HFFc6 (cell line): ENCODE measurements around the gene TOMM40L. TPM values are rescaled to one million over a fixed set of nuclear protein-coding genes. Genes with fewer than 3 reads are reported as not detected.

Experiments used
- DNase-seq: peaks from one replicate; pipeline ENCODE4 v3.0.0-alpha.2; 2018
- H3K27ac Mint-ChIP-seq: 2 replicates; pipeline ENCODE4 v1.8.0; 2020; ENCODE audit warnings: mild to moderate bottlenecking, mixed read lengths
- H3K27me3 Mint-ChIP-seq: 2 replicates; pipeline ENCODE4 v1.8.0; 2021; ENCODE audit warnings: mild to moderate bottlenecking, moderate library complexity, mixed read lengths; ENCODE audit not compliant: insufficient read depth
- H3K36me3 Mint-ChIP-seq: 2 replicates; pipeline ENCODE4 v1.8.0; 2021; ENCODE audit warnings: low read depth, mixed read lengths
- H3K4me1 Mint-ChIP-seq: 2 replicates; pipeline ENCODE4 v1.8.0; 2020; ENCODE audit warnings: low read depth, mixed read lengths
- H3K4me3 Mint-ChIP-seq: 2 replicates; pipeline ENCODE4 v1.8.0; 2020; ENCODE audit warnings: mild to moderate bottlenecking, moderate library complexity, mixed read lengths
- H3K9me3 Mint-ChIP-seq: 2 replicates; pipeline ENCODE4 v1.8.0; 2020; ENCODE audit warnings: mild to moderate bottlenecking, mixed read lengths
- total RNA-seq, 6 experiments: library from RNA; stranded (reverse); fragmentation: NEBNext Ultra II Directional; extraction: Animal tissue kit (Norgen Biotek cat#: 25700); gene quantifications; 2 replicates in 1 of 6; 3 replicates in 5 of 6; pipeline ENCODE4 v1.2.3, GENCODE V29; 2021
- TF ChIP-seq, protein P1 (sequence below): fragments of 200-600 bp; sonication (generic); IDR thresholded peaks from 2 replicates; pipeline ENCODE4 v1.5.0; 2021; ENCODE audit warnings: antibody characterized with exemption, mild to moderate bottlenecking

TOMM40L gene
- total RNA-seq, 6 experiments from 2014 or later: 9.8 to 13.6 (median 10.6) TPM

DNA sequence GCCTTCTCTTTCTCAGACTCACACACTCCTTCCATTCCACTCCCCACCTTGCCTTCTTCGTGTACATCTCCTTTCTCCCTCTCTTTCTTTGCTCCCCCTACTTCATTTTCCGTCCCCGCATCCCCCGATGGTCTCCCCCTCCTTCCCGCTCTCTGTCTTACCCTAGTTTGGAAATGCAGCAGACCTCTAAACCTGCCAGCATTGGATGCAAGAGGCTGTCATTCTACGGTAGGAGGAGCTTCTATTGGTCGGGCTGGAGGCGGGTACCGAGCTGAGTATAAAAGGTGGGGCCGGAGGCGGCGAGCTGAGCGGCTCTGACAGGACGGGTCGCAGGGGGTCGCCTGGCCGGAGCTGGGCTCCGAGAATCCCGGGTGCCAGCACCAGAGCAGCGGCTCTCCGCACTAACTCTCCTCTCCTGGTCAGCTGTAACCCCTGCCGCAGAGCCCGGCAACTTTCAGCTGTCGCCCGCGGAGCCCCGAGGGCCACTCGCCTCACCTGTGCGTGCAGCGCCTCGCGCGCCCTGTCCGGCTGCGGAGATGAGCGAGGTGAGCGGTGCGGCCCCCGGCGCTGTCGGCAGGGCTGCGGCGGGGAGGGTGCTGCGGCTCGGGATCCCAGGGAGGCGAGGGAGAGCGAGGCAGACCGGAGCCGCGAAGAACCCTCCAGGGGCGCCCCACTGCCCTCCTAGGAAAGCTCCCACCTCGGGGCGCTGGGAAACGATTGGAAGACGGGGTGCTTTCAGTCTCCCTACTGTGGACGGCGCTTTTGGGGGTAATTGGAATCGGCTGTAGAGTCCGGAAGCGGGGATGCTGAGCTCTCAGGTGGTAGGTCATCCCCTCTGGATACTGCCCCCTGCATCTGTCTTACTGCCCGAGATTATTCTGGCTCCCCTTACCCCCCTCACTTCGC lies 32.8 kb downstream of the TOMM40L start, which contains the start of gene PCP4L1:
TSS of gene PCP4L1 (plus strand) at position 307 of the 906 bp plus-strand sequence. CDS start at position 537, 230 bp downstream.
- peak; percentile 3 for DNase-seq
- Mint-ChIP-seq H3K27ac (no peak within 1 kb of the TSS), H3K36me3 (peaks cover 18% of the 10 kb centered on the region), H3K4me1 (no peaks in the 10 kb centered on the region), H3K4me3 (no peak within 1 kb of the TSS), H3K27me3 (peaks cover 46% of the 10 kb centered on the region), H3K9me3 (peaks cover 21% of the 10 kb centered on the region)
- TF ChIP-seq, protein P1, sequence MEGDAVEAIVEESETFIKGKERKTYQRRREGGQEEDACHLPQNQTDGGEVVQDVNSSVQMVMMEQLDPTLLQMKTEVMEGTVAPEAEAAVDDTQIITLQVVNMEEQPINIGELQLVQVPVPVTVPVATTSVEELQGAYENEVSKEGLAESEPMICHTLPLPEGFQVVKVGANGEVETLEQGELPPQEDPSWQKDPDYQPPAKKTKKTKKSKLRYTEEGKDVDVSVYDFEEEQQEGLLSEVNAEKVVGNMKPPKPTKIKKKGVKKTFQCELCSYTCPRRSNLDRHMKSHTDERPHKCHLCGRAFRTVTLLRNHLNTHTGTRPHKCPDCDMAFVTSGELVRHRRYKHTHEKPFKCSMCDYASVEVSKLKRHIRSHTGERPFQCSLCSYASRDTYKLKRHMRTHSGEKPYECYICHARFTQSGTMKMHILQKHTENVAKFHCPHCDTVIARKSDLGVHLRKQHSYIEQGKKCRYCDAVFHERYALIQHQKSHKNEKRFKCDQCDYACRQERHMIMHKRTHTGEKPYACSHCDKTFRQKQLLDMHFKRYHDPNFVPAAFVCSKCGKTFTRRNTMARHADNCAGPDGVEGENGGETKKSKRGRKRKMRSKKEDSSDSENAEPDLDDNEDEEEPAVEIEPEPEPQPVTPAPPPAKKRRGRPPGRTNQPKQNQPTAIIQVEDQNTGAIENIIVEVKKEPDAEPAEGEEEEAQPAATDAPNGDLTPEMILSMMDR: no peak

DNA sequence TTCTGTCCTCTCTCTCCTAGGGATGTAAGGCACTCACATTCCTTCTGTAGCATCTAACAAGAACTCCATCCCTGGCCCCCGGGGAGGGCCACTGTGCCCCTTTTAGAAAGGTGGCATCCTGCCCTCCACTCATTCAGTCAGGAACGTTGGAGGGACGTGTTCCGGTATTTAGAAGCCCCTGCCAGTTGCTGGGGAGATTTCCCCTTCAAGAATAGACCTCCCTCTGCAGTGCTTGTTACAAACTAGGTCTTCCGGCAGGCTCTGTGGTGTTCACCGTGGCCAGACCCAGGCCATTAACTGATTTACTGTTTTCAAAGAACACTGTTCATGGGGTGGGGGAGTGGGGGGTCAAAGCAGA lies 33.5 kb downstream of the TOMM40L start:
- H3K27me3 Mint-ChIP-seq: peaks cover 47% of the 10 kb centered on the region

DNA sequence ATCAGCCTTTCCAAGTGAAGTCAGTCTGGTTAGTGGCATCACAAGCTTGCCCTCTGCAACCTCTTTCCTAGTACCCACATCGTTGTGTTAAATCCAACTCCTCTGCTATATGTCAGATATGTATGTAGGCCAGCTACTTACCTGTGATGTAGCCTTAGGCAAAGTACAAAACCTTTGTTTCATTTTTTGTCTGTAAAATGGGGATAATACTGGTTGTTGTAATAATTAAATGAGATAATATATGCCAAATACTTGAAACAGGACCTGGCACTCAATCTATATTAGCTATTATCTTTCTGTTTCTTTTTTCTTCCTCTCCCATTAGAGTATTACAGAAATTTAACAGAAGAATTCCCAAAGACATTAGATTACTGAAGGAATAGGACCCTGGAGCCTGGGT lies 33.9 kb downstream of the TOMM40L start:
- peaks cover 51% of the 10 kb centered on the region for H3K27me3 Mint-ChIP-seq
- H3K4me1 Mint-ChIP-seq: no peaks in the 10 kb centered on the region
- DNase-seq: no peak
- peaks cover 21% of the 10 kb centered on the region for H3K9me3 Mint-ChIP-seq
- H3K36me3 Mint-ChIP-seq: peaks cover 18% of the 10 kb centered on the region
- H3K27ac Mint-ChIP-seq: no peak overlapping the region
- H3K4me3 Mint-ChIP-seq: no peak overlapping the region
- TF ChIP-seq, protein P1: no peak

More for the DNA sequence above, 33.5 kb downstream of the TOMM40L start:
- H3K27ac Mint-ChIP-seq: no peak overlapping the region
- H3K36me3 Mint-ChIP-seq: peaks cover 18% of the 10 kb centered on the region
- DNase-seq: no peak
- no peak overlapping the region for H3K4me3 Mint-ChIP-seq
- H3K9me3 Mint-ChIP-seq: peaks cover 21% of the 10 kb centered on the region
- TF ChIP-seq, protein P1: no peak
- H3K4me1 Mint-ChIP-seq: no peaks in the 10 kb centered on the region

DNA sequence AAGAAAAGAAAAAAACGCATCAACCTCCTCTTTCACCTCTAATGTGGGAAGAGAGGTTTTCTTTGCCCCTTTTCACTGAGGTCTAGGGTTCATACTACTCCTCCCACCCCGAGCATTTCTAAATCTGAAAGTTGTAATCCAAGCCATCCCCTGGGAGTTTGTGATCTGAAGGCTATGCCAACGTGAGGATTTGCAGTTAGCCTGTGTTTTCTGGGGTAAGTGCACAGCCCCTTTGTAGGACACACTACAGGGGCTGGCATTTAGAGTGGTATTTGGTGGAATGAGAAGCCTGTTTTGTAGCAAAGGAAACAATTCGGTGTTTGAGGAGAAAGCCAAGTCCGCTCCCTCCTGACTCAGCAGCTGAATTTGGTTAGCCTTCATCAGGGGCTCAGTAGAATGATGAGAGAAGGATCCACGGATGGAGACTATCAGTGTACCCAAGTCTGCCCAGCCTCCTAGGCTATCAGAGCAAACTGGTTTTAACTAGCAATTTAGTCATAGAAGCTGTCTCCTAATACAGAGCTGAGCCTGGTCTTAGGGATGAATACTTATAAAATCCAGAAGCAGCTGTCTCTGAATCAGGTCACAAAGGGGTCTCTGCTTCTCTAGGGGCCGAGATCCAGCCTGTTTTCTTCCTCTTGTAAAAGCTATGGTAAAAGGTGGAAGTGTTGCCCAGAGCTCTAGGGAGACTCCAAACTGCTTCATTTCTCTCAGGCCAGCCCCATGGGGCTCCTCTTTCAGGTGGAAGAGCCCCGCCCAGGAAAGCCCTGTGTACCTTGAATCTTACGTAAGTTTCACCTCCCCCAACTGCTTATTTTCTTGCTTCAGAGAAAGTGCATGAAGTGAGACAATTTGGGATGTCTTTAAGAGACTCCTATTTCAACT lies 34.8 kb downstream of the TOMM40L start:
- Mint-ChIP-seq H3K27ac (no peak overlapping the region), H3K36me3 (peaks cover 18% of the 10 kb centered on the region), H3K4me1 (no peaks in the 10 kb centered on the region), H3K9me3 (peaks cover 21% of the 10 kb centered on the region), H3K27me3 (peaks cover 52% of the 10 kb centered on the region), H3K4me3 (no peak overlapping the region)
- no peak for DNase-seq
- TF ChIP-seq, protein P1: no peak
